ENCODE results near the gene PNISR.

PNISR gene

DNA sequence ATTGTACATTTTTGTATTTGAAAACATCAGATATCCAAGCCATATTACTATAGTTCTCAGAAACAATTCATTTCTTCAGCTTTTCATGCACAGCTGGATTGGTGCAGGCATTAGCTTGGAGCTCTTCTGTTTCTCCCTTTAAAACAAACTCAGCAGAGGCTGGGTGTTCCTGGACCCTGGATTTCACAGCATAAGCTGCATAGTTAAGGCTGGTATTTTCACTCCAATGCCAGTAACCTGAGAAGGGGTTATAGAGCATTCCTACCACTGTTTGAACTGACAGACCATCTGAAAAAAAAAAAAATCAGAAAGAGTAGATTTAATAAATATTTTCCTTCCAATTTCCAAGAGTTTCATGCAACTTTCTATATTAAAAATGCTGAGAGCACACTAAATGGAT, 55.6 kb downstream of the PNISR start:
- TF ChIP-seq YY1 (IDR thresholded peaks at IDR 0.05; ENCODE audit: low read depth) (no peak), EGR1 (IDR thresholded peaks at IDR 0.05) (no peak), ZBTB7A (IDR thresholded peaks at IDR 0.05; ENCODE audit: low read depth) (no peak), CREB1 (IDR thresholded peaks at IDR 0.05; ENCODE audit: low read depth) (no peak), TEAD4 (IDR thresholded peaks at IDR 0.05) (no peak), TAF1 (IDR thresholded peaks at IDR 0.05; ENCODE audit: low read depth) (no peak), FOXM1 (IDR thresholded peaks at IDR 0.05; ENCODE audit: borderline replicate concordance, low read depth) (no peak), TCF12 (IDR thresholded peaks at IDR 0.05; ENCODE audit: low read depth) (no peak)
- TF ChIP-seq, protein P1, sequence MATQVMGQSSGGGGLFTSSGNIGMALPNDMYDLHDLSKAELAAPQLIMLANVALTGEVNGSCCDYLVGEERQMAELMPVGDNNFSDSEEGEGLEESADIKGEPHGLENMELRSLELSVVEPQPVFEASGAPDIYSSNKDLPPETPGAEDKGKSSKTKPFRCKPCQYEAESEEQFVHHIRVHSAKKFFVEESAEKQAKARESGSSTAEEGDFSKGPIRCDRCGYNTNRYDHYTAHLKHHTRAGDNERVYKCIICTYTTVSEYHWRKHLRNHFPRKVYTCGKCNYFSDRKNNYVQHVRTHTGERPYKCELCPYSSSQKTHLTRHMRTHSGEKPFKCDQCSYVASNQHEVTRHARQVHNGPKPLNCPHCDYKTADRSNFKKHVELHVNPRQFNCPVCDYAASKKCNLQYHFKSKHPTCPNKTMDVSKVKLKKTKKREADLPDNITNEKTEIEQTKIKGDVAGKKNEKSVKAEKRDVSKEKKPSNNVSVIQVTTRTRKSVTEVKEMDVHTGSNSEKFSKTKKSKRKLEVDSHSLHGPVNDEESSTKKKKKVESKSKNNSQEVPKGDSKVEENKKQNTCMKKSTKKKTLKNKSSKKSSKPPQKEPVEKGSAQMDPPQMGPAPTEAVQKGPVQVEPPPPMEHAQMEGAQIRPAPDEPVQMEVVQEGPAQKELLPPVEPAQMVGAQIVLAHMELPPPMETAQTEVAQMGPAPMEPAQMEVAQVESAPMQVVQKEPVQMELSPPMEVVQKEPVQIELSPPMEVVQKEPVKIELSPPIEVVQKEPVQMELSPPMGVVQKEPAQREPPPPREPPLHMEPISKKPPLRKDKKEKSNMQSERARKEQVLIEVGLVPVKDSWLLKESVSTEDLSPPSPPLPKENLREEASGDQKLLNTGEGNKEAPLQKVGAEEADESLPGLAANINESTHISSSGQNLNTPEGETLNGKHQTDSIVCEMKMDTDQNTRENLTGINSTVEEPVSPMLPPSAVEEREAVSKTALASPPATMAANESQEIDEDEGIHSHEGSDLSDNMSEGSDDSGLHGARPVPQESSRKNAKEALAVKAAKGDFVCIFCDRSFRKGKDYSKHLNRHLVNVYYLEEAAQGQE (IDR thresholded peaks at IDR 0.05; ENCODE audit: low read depth): no peak

DNA sequence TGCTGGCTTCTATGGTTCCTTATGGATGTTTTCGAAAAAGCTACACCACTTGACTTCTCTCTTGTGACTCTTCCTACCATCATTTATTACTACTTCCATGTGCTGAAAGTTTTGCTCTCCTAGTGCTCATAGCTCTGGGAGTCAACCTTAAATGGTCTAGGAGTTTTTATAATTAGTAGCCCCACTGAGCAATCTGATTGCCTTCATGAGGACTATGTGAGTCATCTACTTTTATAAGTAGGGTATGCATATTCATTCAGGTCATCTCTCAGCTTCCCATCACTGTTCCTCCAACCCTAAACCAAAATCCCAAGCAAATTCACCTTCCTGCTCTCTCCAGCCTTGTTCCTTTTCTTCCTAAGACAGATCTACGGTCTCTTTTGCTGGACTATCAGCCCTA, 58.3 kb downstream of the PNISR start:
- TF ChIP-seq USF1 (IDR thresholded peaks at IDR 0.05) (no peak), YY1 (IDR thresholded peaks at IDR 0.05; ENCODE audit: low read depth) (no peak), EGR1 (IDR thresholded peaks at IDR 0.05) (no peak), EP300 (IDR thresholded peaks at IDR 0.05; ENCODE audit: borderline replicate concordance) (no peak), CEBPB (IDR thresholded peaks at IDR 0.05) (no peak), RAD21 (IDR thresholded peaks at IDR 0.05; ENCODE audit: low read depth) (no peak), TCF12 (IDR thresholded peaks at IDR 0.05; ENCODE audit: low read depth) (no peak)
- TF ChIP-seq, protein P1 (IDR thresholded peaks at IDR 0.05; ENCODE audit: low read depth): no peak

DNA sequence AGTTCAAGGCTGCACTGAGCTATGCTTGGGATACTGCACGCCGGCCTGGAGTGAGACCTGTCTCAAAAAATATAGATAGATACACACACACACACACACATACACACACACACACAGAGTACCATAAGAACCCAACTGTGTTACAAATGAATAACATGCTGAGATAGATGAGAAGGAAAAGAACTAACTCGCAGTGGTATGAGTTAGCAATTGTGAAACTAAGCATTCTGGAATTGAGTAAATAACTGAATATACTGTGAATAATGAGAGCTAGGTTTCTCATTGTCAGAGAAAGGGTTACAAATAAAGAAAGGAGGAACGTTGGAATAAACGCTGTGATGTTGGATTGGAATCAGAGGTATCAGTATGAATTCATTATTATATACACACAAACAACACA, 61.1 kb downstream of the PNISR start:
- TF ChIP-seq CEBPB (IDR thresholded peaks at IDR 0.05) (no peak), EP300 (IDR thresholded peaks at IDR 0.05; ENCODE audit: borderline replicate concordance) (no peak), TAF1 (IDR thresholded peaks at IDR 0.05; ENCODE audit: low read depth) (no peak), EGR1 (IDR thresholded peaks at IDR 0.05) (no peak), TCF12 (IDR thresholded peaks at IDR 0.05; ENCODE audit: low read depth) (no peak), ZBTB7A (IDR thresholded peaks at IDR 0.05; ENCODE audit: low read depth) (no peak)

DNA sequence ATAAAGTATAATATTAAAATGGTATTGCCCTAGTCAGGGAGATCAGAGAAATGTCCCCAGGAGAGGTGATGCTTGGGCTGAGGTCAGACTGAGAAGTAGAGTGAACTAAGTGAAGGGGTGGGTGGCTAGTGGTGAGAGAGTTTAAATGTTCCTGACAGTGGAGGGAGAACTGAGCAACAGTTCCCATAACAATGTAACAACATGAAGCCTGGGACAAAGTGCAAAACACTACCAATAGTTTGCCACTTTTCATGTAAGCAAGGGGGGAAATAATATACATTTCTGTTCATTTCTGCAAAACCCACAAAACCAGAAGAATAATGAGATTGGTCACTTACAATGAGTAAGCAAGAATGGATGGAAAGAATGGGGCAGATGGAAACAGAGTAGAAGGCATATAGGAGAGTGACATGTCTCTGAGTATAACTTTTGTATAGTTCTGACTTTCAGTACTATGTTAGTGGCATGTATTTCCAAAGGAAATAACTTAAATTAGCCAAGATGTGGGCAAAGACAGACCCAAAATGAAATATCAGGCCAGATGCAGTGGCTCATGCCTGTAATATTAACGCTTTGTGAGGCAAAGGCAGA, 62.3 kb downstream of the PNISR start:
- TF ChIP-seq, protein P2, sequence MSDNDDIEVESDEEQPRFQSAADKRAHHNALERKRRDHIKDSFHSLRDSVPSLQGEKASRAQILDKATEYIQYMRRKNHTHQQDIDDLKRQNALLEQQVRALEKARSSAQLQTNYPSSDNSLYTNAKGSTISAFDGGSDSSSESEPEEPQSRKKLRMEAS (IDR thresholded peaks at IDR 0.05): no peak
- TF ChIP-seq CREB1 (IDR thresholded peaks at IDR 0.05; ENCODE audit: low read depth): no peak

DNA sequence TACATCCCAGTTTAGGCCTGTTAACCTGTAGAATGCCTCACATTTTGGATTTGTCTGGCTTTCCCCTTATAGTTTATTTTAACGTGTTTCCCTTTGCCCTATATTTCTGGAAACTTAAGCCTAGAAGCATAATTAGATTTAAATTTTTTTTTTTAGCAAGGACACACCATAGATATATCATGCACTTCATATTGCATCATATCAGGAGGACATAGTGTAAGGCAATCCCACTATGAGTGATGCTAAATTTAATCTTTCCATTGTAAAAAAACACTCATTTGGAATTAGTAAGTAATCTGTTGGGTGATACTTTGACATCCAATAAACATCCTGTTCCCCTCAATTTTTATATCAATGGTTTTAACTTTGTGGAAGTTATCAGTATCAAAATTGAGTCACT, 65.3 kb downstream of the PNISR start:
- TF ChIP-seq FOXM1 (IDR thresholded peaks at IDR 0.05; ENCODE audit: borderline replicate concordance, low read depth) (no peak), NFIC (IDR thresholded peaks at IDR 0.05) (no peak), CEBPB (IDR thresholded peaks at IDR 0.05) (no peak), ZBTB7A (IDR thresholded peaks at IDR 0.05; ENCODE audit: low read depth) (no peak), YY1 (IDR thresholded peaks at IDR 0.05; ENCODE audit: low read depth) (no peak), RAD21 (IDR thresholded peaks at IDR 0.05; ENCODE audit: low read depth) (no peak), USF1 (IDR thresholded peaks at IDR 0.05) (no peak), EP300 (IDR thresholded peaks at IDR 0.05; ENCODE audit: borderline replicate concordance) (no peak), TAF1 (IDR thresholded peaks at IDR 0.05; ENCODE audit: low read depth) (no peak)
- TF ChIP-seq, protein P1 (IDR thresholded peaks at IDR 0.05; ENCODE audit: low read depth): no peak
- TF ChIP-seq, protein P2 (IDR thresholded peaks at IDR 0.05): no peak

Measured in Ishikawa (cell line).